Heart left ventricle (tissue), 16 donors: ENCODE results near the gene SAP30BP. TPM values are rescaled to one million over a fixed set of nuclear protein-coding genes. Genes with fewer than 3 reads are reported as not detected.
"Not testable (repeated sequence)": the region's sequence is repeated elsewhere in the genome, so short reads cannot be mapped to it uniquely, and the experiment has no call there.

ENCODE experiments used
- ATAC-seq, 4 donors: fragments of 200-7000 bp; cut with Tn5 transposase; one replicate each; pipeline ENCODE4 v1.9.1; 2020 to 2022; ENCODE audit warnings: moderate library complexity in 4 of 4, mild to moderate bottlenecking in 3 of 4, moderate number of reproducible peaks in 1 of 4
- DNase-seq, 5 donors: peaks; one replicate each; pipeline ENCODE4 v3.0.0-alpha.2; 2020
- H3K27ac ChIP-seq, 12 donors: fragments of 200-600 bp; sonication (generic) in 4 of 12; one replicate each; pipeline versions ENCODE4 v1.5.0 to v1.8.0; 2016 to 2022; ENCODE audit warnings: mild to moderate bottlenecking in 2 of 12
- H3K27me3 ChIP-seq, 9 donors: fragments of 200-600 bp; sonication (generic) in 2 of 9; one replicate each; pipeline versions ENCODE4 v1.5.1 to v1.8.0; 2016 to 2022; ENCODE audit warnings: mild to moderate bottlenecking in 3 of 9
- H3K36me3 ChIP-seq, 9 donors: fragments of 200-600 bp; sonication (generic) in 2 of 9; one replicate each; pipeline versions ENCODE4 v1.5.0 to v1.8.0; 2018 to 2022; ENCODE audit warnings: mild to moderate bottlenecking in 2 of 9
- H3K4me1 ChIP-seq, 12 donors: fragments of 200-600 bp; sonication (generic) in 4 of 12; one replicate each; pipeline versions ENCODE4 v1.5.0 to v1.8.0; 2016 to 2022; ENCODE audit warnings: mild to moderate bottlenecking in 3 of 12
- H3K4me3 ChIP-seq, 12 donors: fragments of 200-600 bp; sonication (generic) in 4 of 12; one replicate each; pipeline versions ENCODE4 v1.5.0 to v1.8.0; 2017 to 2022; ENCODE audit warnings: mild to moderate bottlenecking in 9 of 12, moderate library complexity in 4 of 12
- H3K9me3 ChIP-seq, 12 donors: fragments of 200-600 bp; sonication (generic) in 4 of 12; one replicate each; pipeline versions ENCODE4 v1.5.0 to v1.8.0; 2016 to 2022; ENCODE audit warnings: mild to moderate bottlenecking in 1 of 12
- POLR2A ChIP-seq, 2 donors: fragments of 450-650 bp; IDR thresholded peaks; one replicate each; pipeline ENCODE4 v1.6.1; 2017; ENCODE audit warnings: antibody characterized with exemption in 2 of 2, mild to moderate bottlenecking in 2 of 2, moderate library complexity in 2 of 2
- WGBS, 4 donors: extraction: QIAGEN DNeasy Blood & Tissue Kit in 2 of 4; methylation state at CpG; one replicate each; pipeline versions ENCODE4 v1.1.5 to v1.1.7; 2013 to 2018; 5-methylcytosine and 5-hydroxymethylcytosine counted together
- intact Hi-C, 10 donors: fragments of 100-400 bp; cut with DNase I; formaldehyde crosslinking; loops; one replicate each; pipeline versions ENCODE4 v1.11.1 to v1.14.2; 2022
- polyA plus RNA-seq, 2 donors: library from polyadenylated mRNA; stranded (reverse); fragments of 200-250 nt; gene quantifications; one replicate each; pipeline ENCODE4 v1.2.3, GENCODE V29; 2013
- total RNA-seq, 9 donors: library from RNA; depleted of rRNA in 2 of 9; stranded (reverse); fragments of >200 nt in 2 of 9; fragmentation: NEBNext Ultra II Directional in 3 of 9; extraction: Animal tissue kit (Norgen Biotek cat#: 25700) in 3 of 9; gene quantifications; one replicate each; pipeline versions ENCODE4 v1.1.0 to v1.2.4, GENCODE V29; 2016 to 2023
- TF ChIP-seq, protein P1 (sequence below), 12 donors: fragments of 200-600 bp; sonication (generic) in 4 of 12; IDR thresholded peaks; one replicate each; pipeline versions ENCODE4 v1.5.0 to v1.8.0; 2018 to 2022; ENCODE audit warnings: antibody characterized with exemption in 12 of 12, mild to moderate bottlenecking in 5 of 12
- donor health status: ischemic (EF 13 %, LVEDD 7.1; RV severe dilation, severe dysfunction).
- donor health status: healthy with polysubstance abuse.
- donor health status: DM: no; HTN: yes; CAD: no.
- donor health status: DM: no; HTN: no; CAD: no.
- donor health status: ischemic (EF 25% LVEDD 6.9; RV normal size, moderate dysfunction).
- donor health status: ischemic (EF 25% LVEDD 5.7; RV mildly dilated, moderate dysfunction).
- donor health status: healthy.
- donor health status: DM: yes; HTN: yes; CAD: no.
- donor health status: ischemic (EF 35%, LVEDD 5.7; RV mildly dilated, moderate dysfunction).
- donor health status: nonischemic (EF 11% LVEDD 7.7; RV severe dilation, severe dysfunction).
- donor health status: DM: yes; HTN: yes; CAD: no.
- donor health status: PGD.
- donor health status: ischemic (EF 29% LVEDD 5.4; RV normal size, mild dysfunction).
- donor health status: nonischemic (EF 23%, LVEDD 6.1; RV moderate dilation, normal function).

The SAP30BP gene
- total and polyA plus RNA-seq, 11 donors, result 40.9 to 121 (median 54.6) TPM

DNA sequence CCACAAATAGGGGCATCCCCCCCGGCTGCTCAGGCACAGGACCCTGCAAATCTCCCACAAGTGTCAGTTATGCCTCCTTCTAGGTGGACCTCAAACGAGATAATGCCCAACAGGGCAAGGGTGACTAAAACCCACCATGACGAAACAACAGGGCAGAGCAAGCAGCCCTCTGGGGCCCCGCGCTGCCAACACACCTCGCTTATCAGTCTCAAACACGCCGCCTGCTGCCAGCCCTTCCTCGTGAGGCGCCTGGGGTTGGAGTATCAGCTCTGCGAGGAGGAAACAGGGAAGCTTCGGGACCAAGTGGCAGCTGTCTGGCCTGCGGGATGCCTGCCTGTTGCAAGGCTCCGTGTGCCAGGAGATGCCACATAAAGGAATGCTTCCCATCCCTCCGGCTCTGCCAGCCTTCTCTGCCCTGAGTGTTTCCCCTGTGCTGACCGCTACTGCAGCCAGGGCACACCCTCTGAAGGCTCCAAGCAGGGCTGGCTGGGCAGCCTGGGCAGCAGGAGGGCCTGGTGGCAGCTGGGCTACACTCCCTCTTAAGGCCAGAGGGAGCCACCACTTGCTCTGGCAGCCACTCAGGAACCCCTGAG, 31.4 kb upstream of the SAP30BP start:
- H3K27ac ChIP-seq, result peak overlapping the region; percentile 74 to 95 (median 85)
- TF ChIP-seq, protein P1, sequence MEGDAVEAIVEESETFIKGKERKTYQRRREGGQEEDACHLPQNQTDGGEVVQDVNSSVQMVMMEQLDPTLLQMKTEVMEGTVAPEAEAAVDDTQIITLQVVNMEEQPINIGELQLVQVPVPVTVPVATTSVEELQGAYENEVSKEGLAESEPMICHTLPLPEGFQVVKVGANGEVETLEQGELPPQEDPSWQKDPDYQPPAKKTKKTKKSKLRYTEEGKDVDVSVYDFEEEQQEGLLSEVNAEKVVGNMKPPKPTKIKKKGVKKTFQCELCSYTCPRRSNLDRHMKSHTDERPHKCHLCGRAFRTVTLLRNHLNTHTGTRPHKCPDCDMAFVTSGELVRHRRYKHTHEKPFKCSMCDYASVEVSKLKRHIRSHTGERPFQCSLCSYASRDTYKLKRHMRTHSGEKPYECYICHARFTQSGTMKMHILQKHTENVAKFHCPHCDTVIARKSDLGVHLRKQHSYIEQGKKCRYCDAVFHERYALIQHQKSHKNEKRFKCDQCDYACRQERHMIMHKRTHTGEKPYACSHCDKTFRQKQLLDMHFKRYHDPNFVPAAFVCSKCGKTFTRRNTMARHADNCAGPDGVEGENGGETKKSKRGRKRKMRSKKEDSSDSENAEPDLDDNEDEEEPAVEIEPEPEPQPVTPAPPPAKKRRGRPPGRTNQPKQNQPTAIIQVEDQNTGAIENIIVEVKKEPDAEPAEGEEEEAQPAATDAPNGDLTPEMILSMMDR (IDR thresholded peaks at IDR 0.05), result no peak
- no peak for TF ChIP-seq POLR2A (IDR thresholded peaks at IDR 0.05)
- DNase-seq, result peak; percentile 58 to 87 (median 79)
- H3K9me3 ChIP-seq, result no peaks in the 10 kb centered on the region
- intact Hi-C loops, result no loop called here
- WGBS, 4 donors, result 27 to 63% (median 47%) methylated on average over 2 to 16 of the region's 16 CpGs
- peak overlapping the region in 1 of 12 donors; percentile 1 for H3K4me3 ChIP-seq
- peaks cover 0 to 10% (median 3%) of the 10 kb centered on the region in 9 donors for H3K36me3 ChIP-seq
- peak; percentile 9 to 47 (median 24) for ATAC-seq
- H3K27me3 ChIP-seq, result no peaks in the 10 kb centered on the region
- H3K4me1 ChIP-seq, result peaks cover 13 to 81% (median 28%) of the 10 kb centered on the region in 12 donors

DNA sequence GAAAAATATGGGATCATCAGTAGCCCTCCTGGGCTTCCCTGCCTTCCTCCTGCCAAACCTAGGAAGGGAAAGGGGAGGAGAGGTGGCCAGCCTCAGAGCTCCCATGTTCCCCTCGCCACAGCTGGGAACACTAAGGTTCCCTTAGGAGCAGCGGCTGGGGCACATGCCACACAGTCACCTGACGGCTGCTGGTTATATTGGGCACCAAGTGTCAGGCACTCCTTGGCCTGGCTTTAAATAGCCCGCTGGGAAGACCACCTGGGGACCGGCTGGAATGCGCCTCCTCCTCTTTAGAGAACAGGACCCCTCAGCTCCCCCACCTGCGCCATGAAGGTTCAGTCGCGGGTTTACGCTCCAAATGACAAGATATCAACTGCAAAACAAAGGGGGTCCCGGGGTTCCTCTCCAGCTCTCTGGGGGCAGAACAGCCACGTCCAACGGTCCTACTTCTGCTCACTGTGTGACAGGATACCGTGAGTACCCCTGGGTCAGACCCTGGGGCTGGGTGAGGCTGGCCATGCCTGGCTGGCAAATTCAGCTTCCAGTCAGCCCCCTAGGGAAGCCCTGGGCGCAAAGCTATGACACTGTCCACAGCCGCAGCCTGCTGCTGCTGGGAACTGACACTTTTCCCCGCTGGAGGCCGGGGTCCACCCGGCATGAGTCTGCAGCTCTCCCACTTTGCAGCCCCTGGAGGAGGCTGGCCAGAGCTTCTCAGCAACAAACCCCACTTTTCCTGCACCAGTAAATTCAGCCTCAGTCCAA, 30.6 kb upstream of the SAP30BP start:
- Histone ChIP-seq H3K4me3 (peak overlapping the region in 5 of 12 donors; percentile 15 to 28 (median 23)), H3K27ac (peak overlapping the region; percentile 74 to 95 (median 85)), H3K27me3 (no peaks in the 10 kb centered on the region), H3K4me1 (peaks cover 13 to 87% (median 29%) of the 10 kb centered on the region in 12 donors), H3K36me3 (peaks cover 0 to 11% (median 0%) of the 10 kb centered on the region in 9 donors), H3K9me3 (no peaks in the 10 kb centered on the region)
- peak in 1 of 2 donors; percentile 22 for TF ChIP-seq POLR2A (IDR thresholded peaks at IDR 0.05)
- TF ChIP-seq, protein P1 (IDR thresholded peaks at IDR 0.05), result no peak
- peak in 4 of 5 donors; percentile 49 to 81 (median 60) for DNase-seq
- intact Hi-C loops, result no loop called here
- peak; percentile 20 to 68 (median 54) for ATAC-seq
- WGBS, 4 donors, result 56 to 73% (median 69%) methylated on average over 14 to 19 of the region's 19 CpGs

DNA sequence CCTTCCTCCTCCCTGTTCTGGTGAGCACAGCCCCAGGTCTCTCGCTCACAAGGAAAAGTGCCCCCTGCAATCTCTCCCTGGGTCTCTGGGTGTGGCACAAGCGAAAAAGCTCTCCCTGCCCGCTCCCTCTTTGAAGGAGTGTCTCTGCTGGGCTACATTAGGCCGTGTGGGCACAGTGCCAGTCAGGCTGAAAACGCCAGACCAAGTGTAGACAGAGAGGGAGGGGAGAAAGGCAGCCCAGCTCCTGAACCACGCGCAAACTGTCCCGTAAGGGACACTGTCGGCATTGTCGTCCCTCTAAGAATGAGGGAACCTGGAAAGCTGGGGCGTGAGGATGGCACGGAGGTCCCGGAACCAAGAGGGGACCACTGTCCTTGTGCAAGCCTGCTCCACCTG, 30.0 kb upstream of the SAP30BP start:
- peak; percentile 56 to 81 (median 76) for DNase-seq
- Histone ChIP-seq H3K4me1 (peaks cover 13 to 93% (median 34%) of the 10 kb centered on the region in 12 donors), H3K4me3 (peak overlapping the region in 5 of 12 donors; percentile 15 to 28 (median 23)), H3K27ac (peak overlapping the region; percentile 74 to 95 (median 85)), H3K36me3 (peaks cover 0 to 11% (median 0%) of the 10 kb centered on the region in 9 donors), H3K9me3 (no peaks in the 10 kb centered on the region), H3K27me3 (no peaks in the 10 kb centered on the region)
- WGBS, 4 donors, result 50 to 68% (median 59%) methylated on average over 13 of the region's 13 CpGs
- intact Hi-C loops, result no loop called here
- TF ChIP-seq POLR2A (IDR thresholded peaks at IDR 0.05), result no peak
- TF ChIP-seq, protein P1 (IDR thresholded peaks at IDR 0.05), result no peak
- ATAC-seq, result peak; percentile 7 to 24 (median 19)

DNA sequence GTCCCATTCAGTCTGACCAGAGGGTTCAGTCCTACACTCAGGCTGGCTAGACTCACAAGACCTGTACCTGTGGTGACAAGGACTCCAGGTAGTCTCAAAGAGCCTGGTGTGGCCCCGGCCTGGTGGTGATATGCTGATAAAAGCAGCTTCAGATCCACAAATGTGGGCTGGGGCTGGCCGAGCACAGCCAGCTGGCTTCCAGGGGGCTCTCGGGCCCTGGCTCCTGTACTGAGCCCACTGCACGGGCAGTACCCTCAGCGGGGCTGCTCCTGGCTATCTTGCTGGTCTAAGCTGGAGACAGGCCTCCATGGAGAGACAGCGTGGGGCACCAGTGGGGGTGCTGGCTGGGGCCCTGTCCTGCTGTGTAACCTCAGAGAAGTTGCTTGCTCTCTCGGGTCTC, 29.6 kb upstream of the SAP30BP start:
- H3K27ac ChIP-seq, result peak overlapping the region; percentile 1 to 95 (median 85)
- no peak for ATAC-seq
- no peaks in the 10 kb centered on the region for H3K9me3 ChIP-seq
- no peaks in the 10 kb centered on the region for H3K27me3 ChIP-seq
- H3K36me3 ChIP-seq, result peaks cover 0 to 11% (median 0%) of the 10 kb centered on the region in 9 donors
- peak in 1 of 5 donors; percentile 23 for DNase-seq
- H3K4me1 ChIP-seq, result peaks cover 13 to 93% (median 35%) of the 10 kb centered on the region in 12 donors
- WGBS, 4 donors, result 79 to 90% (median 84%) methylated on average over 6 to 7 of the region's 7 CpGs
- H3K4me3 ChIP-seq, result no peak overlapping the region
- TF ChIP-seq POLR2A (IDR thresholded peaks at IDR 0.05), result no peak
- TF ChIP-seq, protein P1 (IDR thresholded peaks at IDR 0.05), result no peak
- intact Hi-C loops, result no loop called here

DNA sequence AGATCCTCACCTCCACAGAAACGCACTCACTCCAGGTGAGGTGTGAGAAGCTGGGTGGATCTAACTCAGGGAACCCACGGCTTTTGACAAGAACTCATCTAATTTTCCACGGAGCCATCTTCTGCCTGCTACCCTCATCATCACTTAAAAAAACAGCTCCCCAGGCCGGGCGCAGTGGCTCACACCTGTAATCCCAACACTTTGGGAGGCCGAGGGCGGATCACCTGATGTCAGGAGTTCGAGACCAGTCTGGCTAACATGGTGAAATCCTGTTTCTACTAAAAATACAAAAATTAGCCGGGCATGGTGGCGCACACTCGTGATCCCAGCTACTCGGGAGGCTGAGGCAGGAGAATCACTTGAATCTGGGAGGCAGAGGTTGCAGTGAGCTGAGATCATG, 29.1 kb upstream of the SAP30BP start:
- ATAC-seq, intact Hi-C loops, H3K9me3 ChIP-seq, H3K27me3 ChIP-seq, H3K4me3 ChIP-seq: not testable (repeated sequence)
- Histone ChIP-seq H3K4me1 (peaks cover 13 to 93% (median 37%) of the 10 kb centered on the region in 12 donors), H3K36me3 (peaks cover 0 to 11% (median 0%) of the 10 kb centered on the region in 9 donors), H3K27ac (peak overlapping the region in 4 of 12 donors; percentile 82 to 92 (median 88))
- WGBS, 4 donors, result 94 to 96% (median 95%) methylated on average over 12 of the region's 12 CpGs
- peak in 2 of 5 donors; percentile 14 to 42 for DNase-seq
